Mesenchymal stem cell (in vitro differentiated cells and primary cell): ENCODE results near the gene NDUFAF3.

Experiments
- DNase-seq: peaks from one replicate; pipeline ENCODE4 v3.0.0-alpha.2; 2013
- H2AFZ ChIP-seq: one replicate; pipeline ENCODE4 v1.6.1; 2013; ENCODE audit warnings: low read depth, mild to moderate bottlenecking, control low read depth, inconsistent platforms, low read length, moderate library complexity
- H2AK5ac ChIP-seq: 2 replicates; pipeline ENCODE4 v1.6.1; 2013; ENCODE audit warnings: low read length, moderate library complexity, mild to moderate bottlenecking, inconsistent platforms; ENCODE audit not compliant: severe bottlenecking
- H2BK120ac ChIP-seq: one replicate; pipeline ENCODE4 v1.6.1; 2013; ENCODE audit warnings: low read depth, mild to moderate bottlenecking, inconsistent platforms, low read length, moderate library complexity
- H2BK12ac ChIP-seq, 2 experiments: one replicate each; pipeline ENCODE4 v1.6.1; 2013; ENCODE audit warnings: inconsistent platforms in 2 of 2, low read length in 2 of 2, mild to moderate bottlenecking in 2 of 2, moderate library complexity in 2 of 2, control low read depth in 1 of 2
- H2BK15ac ChIP-seq: one replicate; pipeline ENCODE4 v1.6.1; 2013; ENCODE audit warnings: mild to moderate bottlenecking, low read depth, inconsistent platforms; ENCODE audit not compliant: poor library complexity, severe bottlenecking
- H2BK5ac ChIP-seq: 2 replicates; pipeline ENCODE4 v1.6.1; 2013; ENCODE audit warnings: low read depth, mild to moderate bottlenecking, low read length, control low read depth, inconsistent platforms; ENCODE audit not compliant: poor library complexity, severe bottlenecking
- H3K14ac ChIP-seq, 2 experiments: one replicate each; pipeline ENCODE4 v1.6.1; 2013; ENCODE audit warnings: inconsistent platforms in 2 of 2, low read length in 2 of 2, control low read depth in 1 of 2, mild to moderate bottlenecking in 1 of 2, moderate library complexity in 1 of 2
- H3K18ac ChIP-seq, 2 experiments: one replicate each; pipeline ENCODE4 v1.6.1; 2013; ENCODE audit warnings: inconsistent platforms in 2 of 2, low read length in 2 of 2, control low read depth in 1 of 2, low read depth in 1 of 2, mild to moderate bottlenecking in 1 of 2
- H3K23ac ChIP-seq, 2 experiments: one replicate each; pipeline ENCODE4 v1.6.1; 2013; ENCODE audit warnings: inconsistent platforms in 2 of 2, low read length in 2 of 2, mild to moderate bottlenecking in 2 of 2, moderate library complexity in 2 of 2, control low read depth in 1 of 2
- H3K27ac ChIP-seq: 2 replicates; pipeline ENCODE4 v1.5.1; 2013; ENCODE audit warnings: mild to moderate bottlenecking, moderate library complexity, low read length, control low read depth, inconsistent platforms; ENCODE audit not compliant: poor library complexity, severe bottlenecking
- H3K27me3 ChIP-seq, 2 experiments: 2 replicates each; pipeline versions ENCODE4 v1.6.1 to v1.7.0; 2013; ENCODE audit warnings: low read length in 2 of 2, mild to moderate bottlenecking in 2 of 2, moderate library complexity in 2 of 2, control low read depth in 1 of 2, inconsistent platforms in 1 of 2; ENCODE audit not compliant: control insufficient read depth in 1 of 2, insufficient read depth in 1 of 2
- H3K36me3 ChIP-seq, 2 experiments: 2 replicates each; pipeline versions ENCODE4 v1.6.1 to v1.7.0; 2013; ENCODE audit warnings: low read length in 2 of 2, control low read depth in 1 of 2, inconsistent platforms in 1 of 2, low read depth in 1 of 2, mild to moderate bottlenecking in 1 of 2; ENCODE audit not compliant: insufficient read depth in 2 of 2, control insufficient read depth in 1 of 2
- H3K4ac ChIP-seq, 2 experiments: one replicate each; pipeline ENCODE4 v1.6.1; 2013; ENCODE audit warnings: inconsistent platforms in 2 of 2, low read length in 2 of 2, mild to moderate bottlenecking in 2 of 2, moderate library complexity in 2 of 2, control low read depth in 1 of 2, low read depth in 1 of 2
- H3K4me1 ChIP-seq: 2 replicates; pipeline ENCODE4 v1.6.1; 2013; ENCODE audit warnings: low read depth, low read length, control low read depth; ENCODE audit not compliant: control insufficient read depth, insufficient read depth
- H3K4me2 ChIP-seq: 2 replicates; pipeline ENCODE4 v1.6.1; 2013; ENCODE audit warnings: low read length, mild to moderate bottlenecking, inconsistent platforms; ENCODE audit not compliant: poor library complexity, severe bottlenecking
- H3K4me3 ChIP-seq, 2 experiments: 2 replicates each; pipeline versions ENCODE4 v1.5.1 to v1.7.0; 2013; ENCODE audit warnings: low read length in 2 of 2, mild to moderate bottlenecking in 2 of 2, control low read depth in 1 of 2, low read depth in 1 of 2; ENCODE audit not compliant: insufficient read depth in 1 of 2
- H3K79me1 ChIP-seq: replicated peaks from 2 replicates; pipeline ENCODE4 v1.6.1; 2013; ENCODE audit warnings: mild to moderate bottlenecking, control low read depth, low read length, inconsistent platforms; ENCODE audit not compliant: poor library complexity, severe bottlenecking
- H3K9ac ChIP-seq: 2 replicates; pipeline ENCODE4 v1.7.0; 2013; ENCODE audit warnings: mild to moderate bottlenecking, low read length, moderate library complexity
- H3K9me3 ChIP-seq: 2 replicates; pipeline ENCODE4 v1.7.0; 2013; ENCODE audit warnings: mild to moderate bottlenecking, low read length; ENCODE audit not compliant: control insufficient read depth
- H4K8ac ChIP-seq: one replicate; pipeline ENCODE4 v1.6.1; 2013; ENCODE audit warnings: inconsistent platforms, mild to moderate bottlenecking, low read length, moderate library complexity
- H4K91ac ChIP-seq: one replicate; pipeline ENCODE4 v1.6.1; 2013; ENCODE audit warnings: mild to moderate bottlenecking, low read length, inconsistent platforms
- WGBS: methylation state at CpG from one replicate; pipeline ENCODE4 v1.1.7; 2013; ENCODE audit warnings: mixed read lengths; 5-methylcytosine and 5-hydroxymethylcytosine counted together

NDUFAF3 gene

GRCh38 chr3:48984663-48985062 is 37.3 kb upstream of the NDUFAF3 start:
- H3K79me1 ChIP-seq, result peaks cover 31% of the 10 kb centered on the region
- DNase-seq, result no peak
- no peak overlapping the region for H3K18ac ChIP-seq
- H3K36me3 ChIP-seq, result peaks cover 55 to 70% of the 10 kb centered on the region in 2 experiments
- H2AK5ac ChIP-seq, result no peak overlapping the region
- peak overlapping the region; percentile 40 for H3K27ac ChIP-seq
- H2BK120ac ChIP-seq, result no peak overlapping the region
- H3K4me1 ChIP-seq, result peaks cover 12% of the 10 kb centered on the region
- H3K27me3 ChIP-seq, result no peaks in the 10 kb centered on the region
- H2BK5ac ChIP-seq, result no peak overlapping the region
- H3K4me3 ChIP-seq, result no peak overlapping the region
- H3K23ac ChIP-seq, result no peak overlapping the region
- H3K4me2 ChIP-seq, result no peak overlapping the region
- H3K9ac ChIP-seq, result no peak overlapping the region
- no peak overlapping the region for H2BK12ac ChIP-seq
- H3K4ac ChIP-seq, result no peak overlapping the region
- no peak overlapping the region for H2BK15ac ChIP-seq
- no peak overlapping the region for H2AFZ ChIP-seq
- H3K14ac ChIP-seq, result no peak overlapping the region
- no peak overlapping the region for H4K8ac ChIP-seq
- no peaks in the 10 kb centered on the region for H3K9me3 ChIP-seq
- H4K91ac ChIP-seq, result no peak overlapping the region

- Histone ChIP-seq H2AK5ac (peak overlapping the region; percentile 35), H3K9ac (no peak overlapping the region), H2BK120ac (no peak overlapping the region), H3K36me3 (peaks cover 47 to 59% of the 10 kb centered on the region in 2 experiments), H3K27me3 (no peaks in the 10 kb centered on the region), H2BK12ac (no peak overlapping the region), H3K27ac (no peak overlapping the region), H3K18ac (no peak overlapping the region), H2AFZ (no peak overlapping the region), H3K4me2 (no peak overlapping the region), H3K4ac (no peak overlapping the region), H2BK15ac (no peak overlapping the region), H3K23ac (no peak overlapping the region), H4K8ac (no peak overlapping the region), H3K4me1 (peaks cover 21% of the 10 kb centered on the region), H3K9me3 (no peaks in the 10 kb centered on the region), H3K79me1 (peaks cover 30% of the 10 kb centered on the region), H2BK5ac (no peak overlapping the region), H3K4me3 (no peak overlapping the region), H3K14ac (no peak overlapping the region), H4K91ac (no peak overlapping the region)
- 96% methylated on average over 7 of the region's 7 CpGs for WGBS
- no peak for DNase-seq
Measured at GRCh38 chr3:48985831-48986376, 36.0 kb upstream of the NDUFAF3 start.

GRCh38 chr3:48989126-48989795 is 32.7 kb upstream of the NDUFAF3 start:
- H2BK5ac ChIP-seq, result peak overlapping the region; percentile 9
- 9% methylated on average over 21 of the region's 21 CpGs for WGBS
- peak overlapping the region; percentile 25 for H4K91ac ChIP-seq
- H2AFZ ChIP-seq, result peak overlapping the region; percentile 59
- no peaks in the 10 kb centered on the region for H3K27me3 ChIP-seq
- no peak overlapping the region for H2BK120ac ChIP-seq
- H3K23ac ChIP-seq, result no peak overlapping the region
- DNase-seq, result peak; percentile 95
- peak overlapping the region; percentile 95 for H3K27ac ChIP-seq
- peak overlapping the region; percentile 87 to 92 for H3K4me3 ChIP-seq
- H3K9ac ChIP-seq, result peak overlapping the region; percentile 98
- peak overlapping the region in 1 of 2 experiments; percentile 42 for H3K4ac ChIP-seq
- peaks cover 27% of the 10 kb centered on the region for H3K4me1 ChIP-seq
- peak overlapping the region; percentile 93 for H2AK5ac ChIP-seq
- H3K14ac ChIP-seq, result no peak overlapping the region
- H3K18ac ChIP-seq, result peak overlapping the region; percentile 15 to 40
- no peaks in the 10 kb centered on the region for H3K9me3 ChIP-seq
- peak overlapping the region; percentile 8 for H2BK15ac ChIP-seq
- H2BK12ac ChIP-seq, result peak overlapping the region in 1 of 2 experiments; percentile 40
- peak overlapping the region; percentile 97 for H3K4me2 ChIP-seq
- peaks cover 31% of the 10 kb centered on the region for H3K79me1 ChIP-seq
- peak overlapping the region; percentile 59 for H4K8ac ChIP-seq
- peaks cover 27 to 29% of the 10 kb centered on the region in 2 experiments for H3K36me3 ChIP-seq

DNA sequence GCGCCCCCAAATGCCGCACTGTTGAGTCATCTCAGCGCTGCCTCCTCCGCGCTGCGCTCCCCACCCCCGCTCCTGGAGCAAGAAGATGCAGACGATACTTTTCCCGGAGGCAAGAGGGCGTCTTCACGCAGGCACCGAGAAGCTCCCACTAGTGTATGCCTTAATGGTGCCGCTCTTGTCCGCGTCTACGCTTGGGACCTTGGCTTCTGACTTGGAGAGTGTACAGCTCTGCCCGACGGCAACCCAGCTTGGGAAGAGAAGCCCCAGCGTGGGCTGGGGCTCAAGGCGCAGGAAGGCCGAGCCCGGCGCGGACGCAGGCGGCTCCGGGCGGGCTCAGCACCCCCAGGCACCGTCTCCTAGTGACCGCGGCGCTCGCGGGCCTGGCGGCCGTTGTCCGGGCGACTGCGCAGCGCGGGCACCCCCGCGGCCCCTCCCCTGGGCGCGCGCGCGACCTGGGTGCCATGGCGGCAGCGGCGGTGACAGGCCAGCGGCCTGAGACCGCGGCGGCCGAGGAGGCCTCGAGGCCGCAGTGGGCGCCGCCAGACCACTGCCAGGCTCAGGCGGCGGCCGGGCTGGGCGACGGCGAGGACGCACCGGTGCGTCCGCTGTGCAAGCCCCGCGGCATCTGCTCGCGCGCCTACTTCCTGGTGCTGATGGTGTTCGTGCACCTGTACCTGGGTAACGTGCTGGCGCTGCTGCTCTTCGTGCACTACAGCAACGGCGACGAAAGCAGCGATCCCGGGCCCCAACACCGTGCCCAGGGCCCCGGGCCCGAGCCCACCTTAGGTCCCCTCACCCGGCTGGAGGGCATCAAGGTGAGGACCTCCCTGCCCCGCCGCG is 31.9 kb upstream of the NDUFAF3 start, which contains the start of gene P4HTM:
TSS of gene P4HTM (plus strand) at position 446 of the 840 bp plus-strand sequence. CDS start at position 462, 16 bp downstream.
- peak within 1 kb of the TSS; percentile 95 for H3K27ac ChIP-seq
- peak within 1 kb of the TSS; percentile 90 for H4K91ac ChIP-seq
- H2BK120ac ChIP-seq, result peak within 1 kb of the TSS; percentile 51
- peak within 1 kb of the TSS; percentile 87 to 92 for H3K4me3 ChIP-seq
- 2% methylated on average over 59 of the region's 91 CpGs for WGBS
- no peak for DNase-seq
- H3K23ac ChIP-seq, result peak within 1 kb of the TSS; percentile 52 to 86
- H3K79me1 ChIP-seq, result peaks cover 32% of the 10 kb centered on the region
- peak within 1 kb of the TSS in 1 of 2 experiments; percentile 82 for H3K14ac ChIP-seq
- H2AFZ ChIP-seq, result peak within 1 kb of the TSS; percentile 96
- H2BK15ac ChIP-seq, result peak within 1 kb of the TSS; percentile 78
- peaks cover 24% of the 10 kb centered on the region for H3K4me1 ChIP-seq
- peak within 1 kb of the TSS; percentile 93 for H4K8ac ChIP-seq
- no peaks in the 10 kb centered on the region for H3K27me3 ChIP-seq
- peak within 1 kb of the TSS; percentile 93 for H2AK5ac ChIP-seq
- peak within 1 kb of the TSS; percentile 97 for H3K4me2 ChIP-seq
- H3K4ac ChIP-seq, result peak within 1 kb of the TSS; percentile 46 to 87
- peak within 1 kb of the TSS; percentile 98 for H3K9ac ChIP-seq
- H3K18ac ChIP-seq, result peak within 1 kb of the TSS; percentile 78 to 95
- peak within 1 kb of the TSS; percentile 91 for H2BK5ac ChIP-seq
- peak within 1 kb of the TSS; percentile 70 to 82 for H2BK12ac ChIP-seq
- H3K9me3 ChIP-seq, result no peaks in the 10 kb centered on the region
- peaks cover 25 to 26% of the 10 kb centered on the region in 2 experiments for H3K36me3 ChIP-seq
